ENCODE data around the gene EPB41L1.

The EPB41L1 gene

DNA sequence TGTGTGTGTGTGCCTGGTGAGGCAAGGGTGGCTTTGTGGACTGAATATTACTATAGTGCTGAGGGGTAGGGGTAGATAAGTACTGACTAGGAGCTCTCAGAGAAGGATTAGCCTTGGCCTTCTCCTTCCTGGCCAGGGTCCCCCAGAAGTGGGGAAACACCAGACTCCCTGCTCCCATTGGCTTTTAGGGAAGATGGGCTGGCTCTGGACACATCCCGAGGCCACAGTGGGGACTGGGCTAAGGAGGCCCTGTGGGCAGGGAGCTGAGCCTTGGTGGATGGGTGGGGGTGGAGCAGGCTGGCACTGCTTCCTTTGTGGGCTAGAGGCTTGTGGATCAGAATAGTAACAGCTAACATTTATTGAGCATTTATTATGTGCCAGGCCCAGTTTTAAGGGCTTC lies 3.1 kb downstream of the EPB41L1 start:
- Histone ChIP-seq H3K4me3 (ENCODE audit: low read length) (no peak overlapping the region), H3K9ac (ENCODE audit: low read length) (no peak overlapping the region), H3K4me2 (ENCODE audit: low read length) (no peak overlapping the region), H3K27me3 (ENCODE audit: low read depth, low read length) (peaks cover 19% of the 10 kb centered on the region; the same call in 1 of the 2 replicates), H3K4me1 (ENCODE audit: low read length) (peaks cover 4% of the 10 kb centered on the region; the same call in 1 of the 2 replicates), H3K27ac (ENCODE audit: low read length) (no peak overlapping the region), H4K20me1 (ENCODE audit: insufficient read depth, low read length) (no peaks in the 10 kb centered on the region), H3K79me2 (ENCODE audit: low read length) (no peaks in the 10 kb centered on the region), H3K9me3 (ENCODE audit: insufficient read depth, low read length) (no peaks in the 10 kb centered on the region), H2AFZ (ENCODE audit: low read depth, low read length) (no peak overlapping the region), H3K36me3 (replicated peaks; ENCODE audit: low read depth, low read length) (no peaks in the 10 kb centered on the region)
- TF ChIP-seq, protein P1, sequence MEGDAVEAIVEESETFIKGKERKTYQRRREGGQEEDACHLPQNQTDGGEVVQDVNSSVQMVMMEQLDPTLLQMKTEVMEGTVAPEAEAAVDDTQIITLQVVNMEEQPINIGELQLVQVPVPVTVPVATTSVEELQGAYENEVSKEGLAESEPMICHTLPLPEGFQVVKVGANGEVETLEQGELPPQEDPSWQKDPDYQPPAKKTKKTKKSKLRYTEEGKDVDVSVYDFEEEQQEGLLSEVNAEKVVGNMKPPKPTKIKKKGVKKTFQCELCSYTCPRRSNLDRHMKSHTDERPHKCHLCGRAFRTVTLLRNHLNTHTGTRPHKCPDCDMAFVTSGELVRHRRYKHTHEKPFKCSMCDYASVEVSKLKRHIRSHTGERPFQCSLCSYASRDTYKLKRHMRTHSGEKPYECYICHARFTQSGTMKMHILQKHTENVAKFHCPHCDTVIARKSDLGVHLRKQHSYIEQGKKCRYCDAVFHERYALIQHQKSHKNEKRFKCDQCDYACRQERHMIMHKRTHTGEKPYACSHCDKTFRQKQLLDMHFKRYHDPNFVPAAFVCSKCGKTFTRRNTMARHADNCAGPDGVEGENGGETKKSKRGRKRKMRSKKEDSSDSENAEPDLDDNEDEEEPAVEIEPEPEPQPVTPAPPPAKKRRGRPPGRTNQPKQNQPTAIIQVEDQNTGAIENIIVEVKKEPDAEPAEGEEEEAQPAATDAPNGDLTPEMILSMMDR (IDR thresholded peaks at IDR 0.05; ENCODE audit: low read depth, low read length), result no peak
- TF ChIP-seq EZH2phosphoT487 (IDR thresholded peaks at IDR 0.05; ENCODE audit: low read depth), result no peak

DNA sequence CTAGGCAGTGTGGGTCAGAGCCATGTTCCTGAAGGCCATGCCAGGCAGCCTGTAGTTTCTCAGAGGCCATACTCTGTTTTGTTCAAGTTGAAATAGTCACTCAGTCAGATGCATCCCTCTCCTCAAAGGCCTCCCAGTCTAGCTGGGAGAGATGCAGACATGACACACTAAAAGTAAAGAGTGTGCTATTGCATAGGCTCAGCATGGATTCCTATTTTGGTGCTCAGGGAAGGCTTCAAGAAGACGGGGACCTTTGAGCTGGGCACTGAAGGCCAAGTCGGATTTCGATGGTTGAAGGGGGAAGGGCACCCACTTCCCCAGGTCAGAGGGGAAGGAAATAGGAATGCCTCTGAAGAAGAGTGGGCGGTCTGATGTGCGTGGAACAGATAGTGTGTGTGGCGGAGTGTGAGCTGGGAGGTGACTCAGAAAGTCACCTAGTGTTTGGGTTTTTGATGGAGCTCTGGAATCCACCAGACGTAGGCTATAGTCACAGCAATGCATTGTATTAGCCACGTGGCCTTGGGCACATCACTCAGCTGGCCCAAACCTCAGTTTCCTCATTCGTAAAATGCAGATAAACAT lies 3.7 kb downstream of the EPB41L1 start:
- TF ChIP-seq EZH2phosphoT487 (IDR thresholded peaks at IDR 0.05; ENCODE audit: low read depth), result no peak
- TF ChIP-seq, protein P1 (IDR thresholded peaks at IDR 0.05; ENCODE audit: low read depth, low read length), result no peak
- Histone ChIP-seq H4K20me1 (ENCODE audit: insufficient read depth, low read length) (no peaks in the 10 kb centered on the region), H3K79me2 (ENCODE audit: low read length) (no peaks in the 10 kb centered on the region), H3K27ac (ENCODE audit: low read length) (no peak overlapping the region), H3K9me3 (ENCODE audit: insufficient read depth, low read length) (no peaks in the 10 kb centered on the region), H3K4me2 (ENCODE audit: low read length) (no peak overlapping the region), H3K27me3 (ENCODE audit: low read depth, low read length) (peaks cover 22% of the 10 kb centered on the region; the same call in 1 of the 2 replicates), H3K4me3 (ENCODE audit: low read length) (no peak overlapping the region), H3K36me3 (replicated peaks; ENCODE audit: low read depth, low read length) (no peaks in the 10 kb centered on the region), H3K4me1 (ENCODE audit: low read length) (peaks cover 4% of the 10 kb centered on the region; the same call in 1 of the 2 replicates), H3K9ac (ENCODE audit: low read length) (no peak overlapping the region), H2AFZ (ENCODE audit: low read depth, low read length) (no peak overlapping the region)

DNA sequence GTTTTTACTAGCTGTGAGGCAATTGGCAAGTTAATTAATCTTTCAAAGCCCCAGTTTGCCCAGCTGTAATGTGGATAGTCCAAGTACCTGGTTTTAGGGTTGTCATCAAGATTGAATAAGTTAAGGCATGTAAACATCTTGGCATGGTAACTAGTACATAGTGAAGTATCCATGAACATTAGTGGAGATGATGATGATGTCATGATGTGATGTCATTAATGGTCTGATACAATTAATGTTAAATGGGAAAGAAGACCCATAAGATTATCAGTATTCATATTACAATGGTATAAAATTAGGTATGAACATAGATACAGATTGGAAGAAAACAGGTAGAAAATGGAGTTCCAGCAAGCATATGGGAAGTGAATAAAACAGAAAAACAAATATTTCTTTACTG lies 5.3 kb downstream of the EPB41L1 start:
- Histone ChIP-seq H3K4me1 (ENCODE audit: low read length) (peaks cover 4% of the 10 kb centered on the region; the same call in 1 of the 2 replicates), H2AFZ (ENCODE audit: low read depth, low read length) (no peak overlapping the region), H3K27ac (ENCODE audit: low read length) (no peak overlapping the region), H4K20me1 (ENCODE audit: insufficient read depth, low read length) (no peaks in the 10 kb centered on the region), H3K9ac (ENCODE audit: low read length) (no peak overlapping the region), H3K79me2 (ENCODE audit: low read length) (no peaks in the 10 kb centered on the region), H3K4me3 (ENCODE audit: low read length) (no peak overlapping the region), H3K4me2 (ENCODE audit: low read length) (no peak overlapping the region), H3K36me3 (replicated peaks; ENCODE audit: low read depth, low read length) (no peaks in the 10 kb centered on the region), H3K9me3 (ENCODE audit: insufficient read depth, low read length) (no peaks in the 10 kb centered on the region), H3K27me3 (ENCODE audit: low read depth, low read length) (peaks cover 25% of the 10 kb centered on the region; the same call in 1 of the 2 replicates)
- TF ChIP-seq, protein P1 (IDR thresholded peaks at IDR 0.05; ENCODE audit: low read depth, low read length), result no peak
- no peak for TF ChIP-seq EZH2phosphoT487 (IDR thresholded peaks at IDR 0.05; ENCODE audit: low read depth)

DNA sequence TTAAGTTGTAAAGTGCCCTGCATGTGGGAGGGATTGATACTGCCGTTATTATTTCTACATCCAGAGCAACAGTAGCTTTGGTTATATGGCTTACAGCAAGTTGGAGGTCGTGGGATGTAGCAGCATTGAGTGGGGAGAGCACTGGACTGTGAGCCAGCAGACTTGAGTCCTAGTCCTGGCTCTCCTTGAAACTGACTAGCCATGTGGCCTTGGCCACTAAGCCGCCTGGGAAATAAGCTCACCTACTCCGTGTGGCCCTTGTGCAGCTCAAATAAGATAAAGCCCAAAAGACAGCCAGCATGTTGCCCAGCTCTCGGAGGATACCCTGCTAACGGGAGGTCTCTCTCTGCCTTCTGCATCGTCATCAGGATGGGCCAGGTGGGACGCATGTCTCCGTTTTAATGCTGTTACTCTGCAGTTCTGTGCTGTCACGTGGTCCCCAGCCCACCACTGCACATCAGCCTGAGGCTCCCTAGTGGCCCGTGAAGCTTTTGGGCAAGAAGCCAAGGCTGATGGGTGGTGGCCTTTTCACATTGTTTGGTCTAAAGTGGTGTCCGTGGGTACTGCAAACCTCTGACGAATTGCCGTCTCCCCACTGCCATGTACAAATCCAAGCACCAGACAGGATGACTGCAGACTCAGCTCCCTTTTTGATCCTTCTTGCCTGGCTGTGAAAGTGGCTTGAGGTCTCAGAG lies 7.9 kb downstream of the EPB41L1 start:
- Histone ChIP-seq H3K4me1 (ENCODE audit: low read length) (peaks cover 10% of the 10 kb centered on the region), H3K36me3 (replicated peaks; ENCODE audit: low read depth, low read length) (no peaks in the 10 kb centered on the region), H3K27me3 (ENCODE audit: low read depth, low read length) (peaks cover 22% of the 10 kb centered on the region; the same call in 1 of the 2 replicates), H3K4me2 (ENCODE audit: low read length) (no peak overlapping the region), H3K4me3 (ENCODE audit: low read length) (no peak overlapping the region), H3K9me3 (ENCODE audit: insufficient read depth, low read length) (no peaks in the 10 kb centered on the region), H3K9ac (ENCODE audit: low read length) (no peak overlapping the region), H2AFZ (ENCODE audit: low read depth, low read length) (no peak overlapping the region), H4K20me1 (ENCODE audit: insufficient read depth, low read length) (no peaks in the 10 kb centered on the region), H3K79me2 (ENCODE audit: low read length) (no peaks in the 10 kb centered on the region), H3K27ac (ENCODE audit: low read length) (no peak overlapping the region)
- TF ChIP-seq, protein P1 (IDR thresholded peaks at IDR 0.05; ENCODE audit: low read depth, low read length), result no peak
- TF ChIP-seq EZH2phosphoT487 (IDR thresholded peaks at IDR 0.05; ENCODE audit: low read depth), result no peak

Measured in OCI-LY3 (cell line).